WTC11 (cell line): Measurements from ENCODE around the gene SPEM2.

Experiments used
- CTCF ChIP-seq: fragments of 200-600 bp; IDR thresholded peaks from 2 replicates; pipeline ENCODE4 v1.8.0; 2022; ENCODE audit warnings: antibody characterized with exemption
- E2F4 ChIP-seq: sonication (generic); formaldehyde crosslinking; IDR thresholded peaks from 2 replicates; pipeline ENCODE4 v1.8.1; 2022; ENCODE audit warnings: low read depth, mild to moderate bottlenecking, moderate library complexity, missing genetic modification reagents, borderline replicate concordance
- PREB ChIP-seq: sonication (generic); formaldehyde crosslinking; IDR thresholded peaks from 2 replicates; pipeline ENCODE4 v1.8.1; 2022; ENCODE audit warnings: mild to moderate bottlenecking, missing genetic modification reagents, moderate library complexity, borderline replicate concordance
- SP1 ChIP-seq: sonication (generic); formaldehyde crosslinking; conservative IDR thresholded peaks from 2 replicates; pipeline ENCODE4 v1.8.1; 2022; ENCODE audit warnings: missing genetic modification reagents
- TEAD4 ChIP-seq: sonication (generic); formaldehyde crosslinking; IDR thresholded peaks from 2 replicates; pipeline ENCODE4 v1.8.0; 2022; ENCODE audit warnings: mild to moderate bottlenecking, missing genetic modification reagents
- USF1 ChIP-seq: sonication (generic); formaldehyde crosslinking; IDR thresholded peaks from 2 replicates; pipeline ENCODE4 v1.8.0; 2022; ENCODE audit warnings: mild to moderate bottlenecking, missing genetic modification reagents

- TF ChIP-seq CTCF, result no peak
- TF ChIP-seq PREB (CRISPR knock-in tag), result no peak
- peak; percentile 39; the same call in 1 of the 2 replicates for TF ChIP-seq TEAD4 (CRISPR knock-in tag)
- no peak for TF ChIP-seq E2F4 (CRISPR knock-in tag)
- peak; percentile 16; the same call in 1 of the 2 replicates for TF ChIP-seq USF1 (CRISPR knock-in tag)
- peak; percentile 47; the same call in 1 of the 2 replicates for TF ChIP-seq SP1 (CRISPR knock-in tag)
These were observed 44.3 kb upstream of the SPEM2 start, which contains the start of gene TNK1 for GRCh38 chr17:7380855-7381683.
